Measurements from ENCODE around the gene ZNF45.

ZNF45 gene

GRCh38 chr19:43913383-43913782, 21.7 kb downstream of the ZNF45 start:
- DNase-seq (ENCODE audit: low read depth) = no peak
- H3K4me3 ChIP-seq (ENCODE audit: low read depth, low read length) = no peak overlapping the region

DNA sequence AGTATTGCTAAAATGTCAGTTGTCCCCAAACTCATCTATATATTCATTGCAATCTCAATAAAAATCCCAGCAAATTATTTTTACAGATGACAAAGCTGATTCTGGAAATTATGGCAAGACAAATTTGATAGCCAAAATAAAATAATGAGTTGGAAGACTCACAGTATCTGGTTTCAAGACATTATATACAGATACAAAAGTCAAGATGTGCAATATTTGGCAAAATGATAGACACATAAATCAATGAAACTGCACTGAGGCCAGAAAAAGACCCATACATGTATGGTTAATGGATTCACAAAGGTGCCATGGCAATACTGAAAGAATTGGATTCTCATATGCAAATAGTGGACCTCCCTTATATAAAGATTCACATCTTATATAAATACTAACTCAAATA, 24.2 kb downstream of the ZNF45 start:
- no peak for DNase-seq (ENCODE audit: low read depth)
- no peak overlapping the region for H3K4me3 ChIP-seq (ENCODE audit: low read depth, low read length)
- TF ChIP-seq, protein P1, sequence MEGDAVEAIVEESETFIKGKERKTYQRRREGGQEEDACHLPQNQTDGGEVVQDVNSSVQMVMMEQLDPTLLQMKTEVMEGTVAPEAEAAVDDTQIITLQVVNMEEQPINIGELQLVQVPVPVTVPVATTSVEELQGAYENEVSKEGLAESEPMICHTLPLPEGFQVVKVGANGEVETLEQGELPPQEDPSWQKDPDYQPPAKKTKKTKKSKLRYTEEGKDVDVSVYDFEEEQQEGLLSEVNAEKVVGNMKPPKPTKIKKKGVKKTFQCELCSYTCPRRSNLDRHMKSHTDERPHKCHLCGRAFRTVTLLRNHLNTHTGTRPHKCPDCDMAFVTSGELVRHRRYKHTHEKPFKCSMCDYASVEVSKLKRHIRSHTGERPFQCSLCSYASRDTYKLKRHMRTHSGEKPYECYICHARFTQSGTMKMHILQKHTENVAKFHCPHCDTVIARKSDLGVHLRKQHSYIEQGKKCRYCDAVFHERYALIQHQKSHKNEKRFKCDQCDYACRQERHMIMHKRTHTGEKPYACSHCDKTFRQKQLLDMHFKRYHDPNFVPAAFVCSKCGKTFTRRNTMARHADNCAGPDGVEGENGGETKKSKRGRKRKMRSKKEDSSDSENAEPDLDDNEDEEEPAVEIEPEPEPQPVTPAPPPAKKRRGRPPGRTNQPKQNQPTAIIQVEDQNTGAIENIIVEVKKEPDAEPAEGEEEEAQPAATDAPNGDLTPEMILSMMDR (IDR thresholded peaks at IDR 0.05; ENCODE audit: low read depth, low read length, missing control alignments) = no peak

More at GRCh38 chr19:43913383-43913782, 21.7 kb downstream of the ZNF45 start:
- TF ChIP-seq, protein P1 (IDR thresholded peaks at IDR 0.05; ENCODE audit: low read depth, low read length, missing control alignments) = no peak

DNA sequence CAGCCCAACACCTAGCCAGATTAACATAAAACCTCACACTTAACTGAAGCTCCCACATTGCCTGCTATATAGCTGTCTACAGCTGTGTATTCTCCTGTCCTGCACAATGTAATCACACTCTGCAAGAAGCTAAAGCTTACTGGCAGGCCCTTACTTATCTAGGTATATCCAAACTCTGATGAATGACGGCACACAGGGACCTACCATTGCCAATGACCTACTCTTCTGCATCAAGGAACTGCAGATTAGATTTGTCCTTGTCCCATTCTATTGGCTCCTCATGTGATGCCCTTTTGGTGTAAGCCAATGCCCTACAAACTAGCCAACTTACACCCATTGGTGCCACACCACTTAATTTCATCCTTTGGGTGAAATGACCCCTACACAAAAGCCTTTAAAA, 26.4 kb downstream of the ZNF45 start:
- TF ChIP-seq, protein P1 (IDR thresholded peaks at IDR 0.05; ENCODE audit: low read depth, low read length, missing control alignments) = no peak

GRCh38 chr19:43906774-43907173, 28.3 kb downstream of the ZNF45 start:
- TF ChIP-seq, protein P1 (IDR thresholded peaks at IDR 0.05; ENCODE audit: low read depth, low read length, missing control alignments) = no peak
- no peak for DNase-seq (ENCODE audit: low read depth)

More for the DNA sequence above, 26.4 kb downstream of the ZNF45 start:
- DNase-seq (ENCODE audit: low read depth) = no peak
- H3K4me3 ChIP-seq (ENCODE audit: low read depth, low read length) = no peak overlapping the region

GRCh38 chr19:43905897-43906296, 29.2 kb downstream of the ZNF45 start:
- TF ChIP-seq, protein P1 (IDR thresholded peaks at IDR 0.05; ENCODE audit: low read depth, low read length, missing control alignments) = no peak
- DNase-seq (ENCODE audit: low read depth) = no peak
- no peak overlapping the region for H3K4me3 ChIP-seq (ENCODE audit: low read depth, low read length)

More at GRCh38 chr19:43906774-43907173, 28.3 kb downstream of the ZNF45 start:
- no peak overlapping the region for H3K4me3 ChIP-seq (ENCODE audit: low read depth, low read length)

DNA sequence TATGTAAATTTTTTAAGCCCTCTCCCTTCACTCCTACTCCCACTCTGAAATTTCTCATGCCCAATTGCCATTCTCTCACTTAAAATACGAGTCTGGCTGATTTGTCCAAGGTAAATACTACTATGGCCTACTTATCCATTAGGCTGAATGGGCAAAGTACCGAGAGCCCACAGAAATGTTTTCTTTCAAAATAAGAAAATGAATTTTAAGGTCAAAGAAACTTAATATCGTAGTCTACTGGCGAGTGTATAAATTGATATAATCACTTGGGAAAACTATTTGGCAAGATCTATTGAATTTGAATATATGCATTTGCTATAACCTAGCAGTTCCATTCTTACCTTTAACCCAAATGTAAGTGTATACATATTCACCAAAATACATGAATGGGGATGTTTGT, 32.7 kb downstream of the ZNF45 start:
- TF ChIP-seq, protein P1 (IDR thresholded peaks at IDR 0.05; ENCODE audit: low read depth, low read length, missing control alignments) = no peak
- no peak for DNase-seq (ENCODE audit: low read depth)
- no peak overlapping the region; the same call in 1 of the 2 replicates for H3K4me3 ChIP-seq (ENCODE audit: low read depth, low read length)

Measured in GM12864 (cell line).